Testis (tissue), 2 donors: ENCODE measurements around the gene JAK2.

Source experiments
- POLR2A ChIP-seq: fragments of 450-650 bp; IDR thresholded peaks from one replicate; pipeline ENCODE4 v1.6.1; 2017; ENCODE audit warnings: antibody characterized with exemption, mild to moderate bottlenecking, moderate library complexity
- TF ChIP-seq, protein P1 (sequence below), 3 experiments: fragments of 450-650 bp in 2 of 3; fragments of 200-600 bp in 1 of 3; sonication (generic) in 1 of 3; IDR thresholded peaks; one replicate each; pipeline ENCODE4 v1.5.1; 2016 to 2019; ENCODE audit warnings: antibody characterized with exemption in 3 of 3, mild to moderate bottlenecking in 2 of 3, moderate library complexity in 1 of 3

DNA sequence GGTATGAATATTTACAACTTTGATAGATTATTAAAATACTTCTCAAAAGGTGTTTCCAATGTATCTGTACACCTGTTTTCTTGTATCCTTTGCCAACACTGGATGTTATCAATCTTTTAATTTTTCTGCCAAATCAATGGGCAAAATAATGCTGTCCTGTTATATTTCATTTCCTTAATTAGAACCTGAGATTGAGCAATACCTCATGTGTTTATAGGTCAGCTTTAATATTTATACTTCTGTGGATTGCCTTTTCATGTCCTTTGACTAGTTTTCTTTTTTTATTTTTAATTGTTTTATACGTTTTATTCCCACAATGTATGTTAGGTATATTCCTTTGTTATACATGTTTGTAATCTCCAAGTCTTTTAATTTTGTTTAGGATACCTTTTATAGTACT is 77.6 kb downstream of the JAK2 start:
- no peak for TF ChIP-seq POLR2A
- TF ChIP-seq, protein P1, sequence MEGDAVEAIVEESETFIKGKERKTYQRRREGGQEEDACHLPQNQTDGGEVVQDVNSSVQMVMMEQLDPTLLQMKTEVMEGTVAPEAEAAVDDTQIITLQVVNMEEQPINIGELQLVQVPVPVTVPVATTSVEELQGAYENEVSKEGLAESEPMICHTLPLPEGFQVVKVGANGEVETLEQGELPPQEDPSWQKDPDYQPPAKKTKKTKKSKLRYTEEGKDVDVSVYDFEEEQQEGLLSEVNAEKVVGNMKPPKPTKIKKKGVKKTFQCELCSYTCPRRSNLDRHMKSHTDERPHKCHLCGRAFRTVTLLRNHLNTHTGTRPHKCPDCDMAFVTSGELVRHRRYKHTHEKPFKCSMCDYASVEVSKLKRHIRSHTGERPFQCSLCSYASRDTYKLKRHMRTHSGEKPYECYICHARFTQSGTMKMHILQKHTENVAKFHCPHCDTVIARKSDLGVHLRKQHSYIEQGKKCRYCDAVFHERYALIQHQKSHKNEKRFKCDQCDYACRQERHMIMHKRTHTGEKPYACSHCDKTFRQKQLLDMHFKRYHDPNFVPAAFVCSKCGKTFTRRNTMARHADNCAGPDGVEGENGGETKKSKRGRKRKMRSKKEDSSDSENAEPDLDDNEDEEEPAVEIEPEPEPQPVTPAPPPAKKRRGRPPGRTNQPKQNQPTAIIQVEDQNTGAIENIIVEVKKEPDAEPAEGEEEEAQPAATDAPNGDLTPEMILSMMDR (IDR thresholded peaks at IDR 0.05), result no peak
